ENCODE data around the gene PRKG1. TPM values are rescaled to one million over a fixed set of nuclear protein-coding genes. Genes with fewer than 3 reads are reported as not detected.

The PRKG1 gene
- total and polyA plus RNA-seq, 4 donors = 0.46 to 5.1 (median 1.5) TPM

DNA sequence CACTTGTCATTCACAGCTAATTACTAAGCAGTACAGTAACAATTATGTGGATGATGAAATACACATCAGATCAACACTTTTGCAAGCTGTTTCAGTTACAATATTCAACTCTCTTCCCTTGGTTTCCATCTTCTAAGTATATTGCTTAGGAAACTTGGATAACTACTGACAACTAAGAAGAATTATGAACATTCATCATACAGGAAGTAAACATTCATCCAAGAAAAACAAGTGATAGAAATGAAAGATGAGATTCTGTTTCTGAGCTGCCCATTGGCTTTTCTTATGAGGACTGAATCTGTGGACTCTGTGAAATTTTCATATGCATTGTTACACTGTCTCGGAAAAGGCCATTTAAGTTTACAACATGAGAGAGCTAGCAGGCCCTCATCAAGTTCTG is 240.2 kb downstream of the PRKG1 start:
- no peak overlapping the region for H3K4me3 ChIP-seq (ENCODE audit: low read depth in 1 of 3, low read length in 3 of 3)
- no peak overlapping the region for H3K27ac ChIP-seq (ENCODE audit: low read depth in 1 of 2, low read length in 2 of 2)
- no peak for DNase-seq (ENCODE audit: low spot score)
- WGBS = 70% methylated on average over 1 of the region's 1 CpG
- H3K9ac ChIP-seq (ENCODE audit: low read depth in 1 of 2, low read length in 2 of 2) = no peak overlapping the region
- H3K36me3 ChIP-seq (ENCODE audit: control insufficient read depth in 4 of 4, insufficient read depth in 3 of 4, low read depth in 1 of 4, low read length in 3 of 4) = no peaks in the 10 kb centered on the region
- H3K9me3 ChIP-seq (ENCODE audit: control insufficient read depth in 4 of 4, low read length in 3 of 4) = peaks cover 0 to 4% (median 0%) of the 10 kb centered on the region in 4 donors
- no peaks in the 10 kb centered on the region for H3K27me3 ChIP-seq (ENCODE audit: control insufficient read depth in 4 of 4, insufficient read depth in 4 of 4, low read length in 3 of 4)
- H3K4me1 ChIP-seq (ENCODE audit: control insufficient read depth in 4 of 4, insufficient read depth in 4 of 4, low read length in 3 of 4) = no peaks in the 10 kb centered on the region
- TF ChIP-seq JUND (IDR thresholded peaks at IDR 0.05) = no peak
- TF ChIP-seq RXRA (IDR thresholded peaks at IDR 0.05) = no peak
- TF ChIP-seq, protein P1, sequence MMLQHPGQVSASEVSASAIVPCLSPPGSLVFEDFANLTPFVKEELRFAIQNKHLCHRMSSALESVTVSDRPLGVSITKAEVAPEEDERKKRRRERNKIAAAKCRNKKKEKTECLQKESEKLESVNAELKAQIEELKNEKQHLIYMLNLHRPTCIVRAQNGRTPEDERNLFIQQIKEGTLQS (IDR thresholded peaks at IDR 0.05) = no peak
- no peak for TF ChIP-seq EGR1 (IDR thresholded peaks at IDR 0.05; ENCODE audit: low read depth in 2 of 2)
- TF ChIP-seq, protein P2, sequence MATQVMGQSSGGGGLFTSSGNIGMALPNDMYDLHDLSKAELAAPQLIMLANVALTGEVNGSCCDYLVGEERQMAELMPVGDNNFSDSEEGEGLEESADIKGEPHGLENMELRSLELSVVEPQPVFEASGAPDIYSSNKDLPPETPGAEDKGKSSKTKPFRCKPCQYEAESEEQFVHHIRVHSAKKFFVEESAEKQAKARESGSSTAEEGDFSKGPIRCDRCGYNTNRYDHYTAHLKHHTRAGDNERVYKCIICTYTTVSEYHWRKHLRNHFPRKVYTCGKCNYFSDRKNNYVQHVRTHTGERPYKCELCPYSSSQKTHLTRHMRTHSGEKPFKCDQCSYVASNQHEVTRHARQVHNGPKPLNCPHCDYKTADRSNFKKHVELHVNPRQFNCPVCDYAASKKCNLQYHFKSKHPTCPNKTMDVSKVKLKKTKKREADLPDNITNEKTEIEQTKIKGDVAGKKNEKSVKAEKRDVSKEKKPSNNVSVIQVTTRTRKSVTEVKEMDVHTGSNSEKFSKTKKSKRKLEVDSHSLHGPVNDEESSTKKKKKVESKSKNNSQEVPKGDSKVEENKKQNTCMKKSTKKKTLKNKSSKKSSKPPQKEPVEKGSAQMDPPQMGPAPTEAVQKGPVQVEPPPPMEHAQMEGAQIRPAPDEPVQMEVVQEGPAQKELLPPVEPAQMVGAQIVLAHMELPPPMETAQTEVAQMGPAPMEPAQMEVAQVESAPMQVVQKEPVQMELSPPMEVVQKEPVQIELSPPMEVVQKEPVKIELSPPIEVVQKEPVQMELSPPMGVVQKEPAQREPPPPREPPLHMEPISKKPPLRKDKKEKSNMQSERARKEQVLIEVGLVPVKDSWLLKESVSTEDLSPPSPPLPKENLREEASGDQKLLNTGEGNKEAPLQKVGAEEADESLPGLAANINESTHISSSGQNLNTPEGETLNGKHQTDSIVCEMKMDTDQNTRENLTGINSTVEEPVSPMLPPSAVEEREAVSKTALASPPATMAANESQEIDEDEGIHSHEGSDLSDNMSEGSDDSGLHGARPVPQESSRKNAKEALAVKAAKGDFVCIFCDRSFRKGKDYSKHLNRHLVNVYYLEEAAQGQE (IDR thresholded peaks at IDR 0.05) = no peak
- TF ChIP-seq FOXA2 (IDR thresholded peaks at IDR 0.05) = no peak
- TF ChIP-seq SP1 (IDR thresholded peaks at IDR 0.05) = no peak
- TF ChIP-seq NR2F2 (IDR thresholded peaks at IDR 0.05) = no peak
- no peak for TF ChIP-seq ZBTB33 (IDR thresholded peaks at IDR 0.05)
- TF ChIP-seq, protein P3, sequence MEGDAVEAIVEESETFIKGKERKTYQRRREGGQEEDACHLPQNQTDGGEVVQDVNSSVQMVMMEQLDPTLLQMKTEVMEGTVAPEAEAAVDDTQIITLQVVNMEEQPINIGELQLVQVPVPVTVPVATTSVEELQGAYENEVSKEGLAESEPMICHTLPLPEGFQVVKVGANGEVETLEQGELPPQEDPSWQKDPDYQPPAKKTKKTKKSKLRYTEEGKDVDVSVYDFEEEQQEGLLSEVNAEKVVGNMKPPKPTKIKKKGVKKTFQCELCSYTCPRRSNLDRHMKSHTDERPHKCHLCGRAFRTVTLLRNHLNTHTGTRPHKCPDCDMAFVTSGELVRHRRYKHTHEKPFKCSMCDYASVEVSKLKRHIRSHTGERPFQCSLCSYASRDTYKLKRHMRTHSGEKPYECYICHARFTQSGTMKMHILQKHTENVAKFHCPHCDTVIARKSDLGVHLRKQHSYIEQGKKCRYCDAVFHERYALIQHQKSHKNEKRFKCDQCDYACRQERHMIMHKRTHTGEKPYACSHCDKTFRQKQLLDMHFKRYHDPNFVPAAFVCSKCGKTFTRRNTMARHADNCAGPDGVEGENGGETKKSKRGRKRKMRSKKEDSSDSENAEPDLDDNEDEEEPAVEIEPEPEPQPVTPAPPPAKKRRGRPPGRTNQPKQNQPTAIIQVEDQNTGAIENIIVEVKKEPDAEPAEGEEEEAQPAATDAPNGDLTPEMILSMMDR (IDR thresholded peaks at IDR 0.05; ENCODE audit: low read depth, low read length, missing input control) = no peak
- TF ChIP-seq RAD21 (IDR thresholded peaks at IDR 0.05) = no peak
- TF ChIP-seq FOXA1 (IDR thresholded peaks at IDR 0.05) = no peak
- TF ChIP-seq MAX (IDR thresholded peaks at IDR 0.05) = no peak

DNA sequence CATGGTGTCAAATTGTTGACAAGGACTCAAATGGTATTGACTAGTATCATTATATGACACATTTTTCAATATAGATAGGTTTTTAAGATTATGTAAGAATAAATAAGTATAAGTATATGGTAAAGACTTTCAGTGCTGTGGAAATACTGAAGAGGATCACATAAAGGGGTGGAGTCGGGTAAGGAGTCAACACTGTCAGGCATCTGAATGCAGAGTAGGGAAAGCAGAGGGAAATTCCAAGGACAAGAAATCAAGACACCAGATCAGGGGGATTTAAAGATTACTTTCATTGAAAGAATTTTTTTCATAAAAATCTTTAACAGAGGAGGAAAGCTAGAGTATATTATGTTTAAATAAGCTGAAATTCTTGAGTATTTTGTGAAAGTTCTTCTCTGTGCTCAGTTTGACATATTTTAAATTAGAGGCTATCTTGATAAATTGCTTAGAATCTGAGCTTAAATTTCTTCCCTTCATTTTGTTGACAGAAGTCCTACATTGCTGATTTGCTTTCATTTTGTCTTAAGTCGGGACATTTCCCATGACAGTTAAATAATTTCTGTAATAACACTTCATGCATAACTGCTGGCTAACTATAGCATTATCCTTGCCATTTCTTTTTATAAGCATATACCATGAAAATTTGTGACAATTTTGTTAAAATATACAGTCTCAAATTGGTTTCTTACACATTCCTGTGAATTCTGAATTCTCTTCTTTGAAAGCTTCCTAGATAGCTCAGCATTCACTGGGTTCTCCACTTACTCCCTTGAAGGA is 244.3 kb downstream of the PRKG1 start:
- Histone ChIP-seq H3K4me3 (ENCODE audit: low read depth in 1 of 3, low read length in 3 of 3) (no peak overlapping the region), H3K9ac (ENCODE audit: low read depth in 1 of 2, low read length in 2 of 2) (no peak overlapping the region), H3K9me3 (ENCODE audit: control insufficient read depth in 4 of 4, low read length in 3 of 4) (no peaks in the 10 kb centered on the region), H3K27ac (ENCODE audit: low read depth in 1 of 2, low read length in 2 of 2) (no peak overlapping the region), H3K4me1 (ENCODE audit: control insufficient read depth in 4 of 4, insufficient read depth in 4 of 4, low read length in 3 of 4) (no peaks in the 10 kb centered on the region), H3K27me3 (ENCODE audit: control insufficient read depth in 4 of 4, insufficient read depth in 4 of 4, low read length in 3 of 4) (no peaks in the 10 kb centered on the region), H3K36me3 (ENCODE audit: control insufficient read depth in 4 of 4, insufficient read depth in 3 of 4, low read depth in 1 of 4, low read length in 3 of 4) (no peaks in the 10 kb centered on the region)
- 74% methylated on average over 2 of the region's 2 CpGs for WGBS
- no peak for DNase-seq (ENCODE audit: low spot score)
- TF ChIP-seq, protein P2 (IDR thresholded peaks at IDR 0.05) = no peak
- TF ChIP-seq RAD21 (IDR thresholded peaks at IDR 0.05) = no peak
